Vagina (tissue), 2 donors: ENCODE measurements around the gene MBP. TPM values are rescaled to one million over a fixed set of nuclear protein-coding genes. Genes with fewer than 3 reads are reported as not detected.

Experiments used
- DNase-seq, 2 donors: peaks; one replicate each; pipeline ENCODE4 v3.0.0-alpha.2; 2017; ENCODE audit errors: extremely low spot score in 2 of 2
- H3K27ac ChIP-seq: fragments of 200-600 bp; sonication (generic); one replicate; pipeline ENCODE4 v1.5.1; 2019
- H3K27me3 ChIP-seq: fragments of 200-600 bp; sonication (generic); one replicate; pipeline ENCODE4 v1.5.1; 2019
- H3K36me3 ChIP-seq, 2 donors: fragments of 200-600 bp; sonication (generic); one replicate each; pipeline ENCODE4 v1.5.1; 2017 to 2019
- H3K4me1 ChIP-seq: fragments of 200-600 bp; sonication (generic); one replicate; pipeline ENCODE4 v1.5.1; 2019
- H3K4me3 ChIP-seq, 2 donors: fragments of 200-600 bp; sonication (generic); 1 replicate in 1 of 2; 2 replicates in 1 of 2; pipeline ENCODE4 v1.5.1; 2016 to 2019
- H3K9me3 ChIP-seq: fragments of 200-600 bp; sonication (generic); one replicate; pipeline ENCODE4 v1.5.1; 2019
- CTCF ChIP-seq, 3 experiments: fragments of 450-650 bp in 2 of 3; fragments of 200-600 bp in 1 of 3; sonication (generic) in 1 of 3; IDR thresholded peaks; one replicate each; pipeline ENCODE4 v1.5.1; 2017 to 2019; ENCODE audit warnings: antibody characterized with exemption in 3 of 3, mild to moderate bottlenecking in 2 of 3, moderate library complexity in 2 of 3
- POLR2A ChIP-seq, 2 donors: fragments of 450-650 bp; IDR thresholded peaks; one replicate each; pipeline ENCODE4 v1.6.1; 2017; ENCODE audit warnings: antibody characterized with exemption in 2 of 2, mild to moderate bottlenecking in 2 of 2, moderate library complexity in 2 of 2
- POLR2AphosphoS5 ChIP-seq, 2 donors: sonication (generic); formaldehyde crosslinking; IDR thresholded peaks; one replicate each; pipeline ENCODE4 v1.9.0; 2017; ENCODE audit warnings: antibody characterized with exemption in 2 of 2, mild to moderate bottlenecking in 2 of 2, low read depth in 1 of 2; ENCODE audit not compliant: insufficient read depth in 1 of 2
- intact Hi-C: fragments of 100-400 bp; cut with DNase I; formaldehyde crosslinking; loops from one replicate; pipeline ENCODE4 v1.15.1; 2023
- total RNA-seq: library from RNA; depleted of rRNA; stranded (reverse); fragments of >200 nt; gene quantifications from one replicate; pipeline ENCODE4 v1.2.3, GENCODE V29; 2016

MBP gene
- total RNA-seq, 1 donor from 2014 or later, result 33.6 TPM

DNA sequence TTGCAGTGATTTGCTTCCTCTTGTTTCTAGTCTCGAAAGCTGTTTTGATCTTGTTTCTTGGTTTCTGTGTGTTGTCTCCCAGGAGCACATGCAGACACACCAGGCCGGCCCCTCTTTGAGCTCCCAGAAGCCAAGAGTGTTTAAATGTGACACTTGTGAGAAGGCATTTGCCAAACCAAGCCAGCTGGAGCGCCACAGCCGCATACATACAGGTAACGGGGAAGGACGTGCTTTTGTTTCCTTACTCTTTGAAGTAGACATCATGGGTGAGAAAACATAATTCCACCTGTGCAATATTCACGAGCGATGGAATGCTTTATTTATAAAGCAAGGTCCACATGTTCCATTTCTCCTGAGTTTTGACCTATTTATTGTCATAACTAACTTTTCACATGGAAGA lies 173.0 kb downstream of the MBP start:
- Histone ChIP-seq H3K4me3 (no peak overlapping the region), H3K36me3 (peaks cover 0 to 29% of the 10 kb centered on the region in 2 donors), H3K9me3 (no peaks in the 10 kb centered on the region), H3K4me1 (peaks cover 9% of the 10 kb centered on the region), H3K27me3 (no peaks in the 10 kb centered on the region), H3K27ac (no peak overlapping the region)
- intact Hi-C loops, result no loop called here
- no peak for TF ChIP-seq POLR2A (IDR thresholded peaks at IDR 0.05)
- no peak for TF ChIP-seq CTCF (IDR thresholded peaks at IDR 0.05)
- TF ChIP-seq POLR2AphosphoS5 (IDR thresholded peaks at IDR 0.05; ENCODE audit: insufficient read depth in 1 of 2, low read depth in 1 of 2), result no peak
- DNase-seq, result no peak

DNA sequence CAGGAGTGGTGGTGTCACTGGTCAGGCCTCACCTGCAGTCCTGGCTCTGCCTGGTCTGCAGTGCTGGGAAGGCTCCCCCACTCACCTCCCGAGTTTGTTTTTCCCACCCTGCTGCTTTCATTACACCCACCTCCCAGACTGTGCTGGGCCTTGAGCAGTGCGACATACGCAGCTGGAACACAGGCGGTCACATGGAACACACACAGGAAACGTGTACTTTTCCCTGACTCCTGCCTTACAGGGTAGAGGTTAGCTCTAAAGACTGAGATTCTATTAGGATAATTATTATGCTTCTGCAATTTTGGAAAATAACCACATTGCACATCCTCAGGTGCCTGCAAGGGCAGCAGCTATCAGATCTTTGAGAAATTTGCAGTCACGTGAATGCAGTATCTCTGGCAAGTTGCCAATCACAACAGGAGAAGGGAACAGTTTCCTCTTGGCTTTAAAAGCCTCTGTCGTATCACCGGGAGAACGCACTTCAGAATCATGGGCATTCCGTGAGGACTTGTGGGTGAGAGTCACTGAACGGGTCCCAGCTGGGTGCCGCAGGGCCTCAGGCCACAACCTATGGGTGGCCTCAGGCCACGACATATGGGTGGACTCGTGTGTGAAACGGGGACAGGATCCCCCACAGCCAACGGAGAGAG lies 173.8 kb downstream of the MBP start:
- no peak overlapping the region for H3K4me3 ChIP-seq
- peak overlapping the region; percentile 70 for H3K27ac ChIP-seq
- H3K4me1 ChIP-seq, result peaks cover 9% of the 10 kb centered on the region
- TF ChIP-seq CTCF (IDR thresholded peaks at IDR 0.05), result no peak
- TF ChIP-seq POLR2AphosphoS5 (IDR thresholded peaks at IDR 0.05; ENCODE audit: insufficient read depth in 1 of 2, low read depth in 1 of 2), result no peak
- no peak for TF ChIP-seq POLR2A (IDR thresholded peaks at IDR 0.05)
- no peaks in the 10 kb centered on the region for H3K9me3 ChIP-seq
- no peak for DNase-seq
- intact Hi-C loops, result no loop called here
- H3K36me3 ChIP-seq, result peaks cover 0 to 29% of the 10 kb centered on the region in 2 donors
- H3K27me3 ChIP-seq, result no peaks in the 10 kb centered on the region

- H3K9me3 ChIP-seq, result no peaks in the 10 kb centered on the region
- H3K4me1 ChIP-seq, result peaks cover 9% of the 10 kb centered on the region
- TF ChIP-seq CTCF (IDR thresholded peaks at IDR 0.05), result no peak
- TF ChIP-seq POLR2A (IDR thresholded peaks at IDR 0.05), result no peak
- peak in 1 of 2 donors; percentile 40 for TF ChIP-seq POLR2AphosphoS5 (IDR thresholded peaks at IDR 0.05; ENCODE audit: insufficient read depth in 1 of 2, low read depth in 1 of 2)
- peak overlapping the region; percentile 70 for H3K27ac ChIP-seq
- H3K4me3 ChIP-seq, result no peak overlapping the region
- H3K27me3 ChIP-seq, result no peaks in the 10 kb centered on the region
- intact Hi-C loops, result no loop called here
- H3K36me3 ChIP-seq, result peaks cover 0 to 29% of the 10 kb centered on the region in 2 donors
- DNase-seq, result no peak
Observed at GRCh38 chr18:76957384-76958355, 174.9 kb downstream of the MBP start.

- Histone ChIP-seq H3K9me3 (no peaks in the 10 kb centered on the region), H3K4me3 (no peak overlapping the region), H3K4me1 (peaks cover 9% of the 10 kb centered on the region), H3K27ac (no peak overlapping the region), H3K36me3 (peaks cover 0 to 28% of the 10 kb centered on the region in 2 donors), H3K27me3 (no peaks in the 10 kb centered on the region)
- intact Hi-C loops, result no loop called here
- DNase-seq, result no peak
- TF ChIP-seq CTCF (IDR thresholded peaks at IDR 0.05), result no peak
Observed at GRCh38 chr18:76956648-76957047, 175.9 kb downstream of the MBP start.
